A549 treated with DMSO at 1 μM for 4 hours (cell line): ENCODE results near the gene HOXC10. TPM values are rescaled to one million over a fixed set of nuclear protein-coding genes. Genes with fewer than 3 reads are reported as not detected.

Experiments used
- total RNA-seq: library from RNA; stranded (reverse); fragments of 200-300 nt; extraction: Qiagen RNA extraction; gene quantifications from 5 replicates; pipeline ENCODE4 v1.2.3, GENCODE V29; 2022; ENCODE audit warnings: low read depth

HOXC10 gene
- total RNA-seq: 1.5 to 3.0 TPM (median 2.7 TPM) in 5 replicates

GRCh38 chr12:53984901-53985691 is at the start of gene HOXC10:
TSS of gene HOXC10 (plus strand) at chr12:53985146. CDS start at chr12:53985260, 114 bp downstream.

GRCh38 chr12:53938326-53939140 is 46.4 kb upstream of the HOXC10 start, which contains the start of gene HOXC13:
TSS of gene HOXC13 (plus strand) at chr12:53938831. CDS start at chr12:53938907, 76 bp downstream.

GRCh38 chr12:53954694-53955035 is 30.3 kb upstream of the HOXC10 start, which contains the start of gene HOXC12:
TSS of gene HOXC12 (plus strand) at chr12:53954903. CDS start at chr12:53954930, 27 bp downstream.

GRCh38 chr12:53972722-53973235 is 12.2 kb upstream of the HOXC10 start, which contains the start of gene HOXC11:
TSS of gene HOXC11 (plus strand) at chr12:53973126. CDS start at chr12:53973242, 116 bp downstream.

GRCh38 chr12:53974084-53975063 is 10.6 kb upstream of the HOXC10 start, which contains the start of gene HOTAIR:
TSS of gene HOTAIR (minus strand) at chr12:53974954.

GRCh38 chr12:54000116-54001114 is 15.5 kb downstream of the HOXC10 start, which contains the start of gene HOXC9:
TSS of gene HOXC9 (plus strand) at chr12:54000161. CDS start at chr12:54000189, 28 bp downstream.

GRCh38 chr12:54028314-54029201 is 43.6 kb downstream of the HOXC10 start, which contains the start of gene HOXC6:
TSS of gene HOXC6 (plus strand) at chr12:54028440. CDS start at chr12:54028522, 82 bp downstream.

GRCh38 chr12:54032627-54033100 is 47.7 kb downstream of the HOXC10 start, which contains the start of gene HOXC5:
TSS of gene HOXC5 (plus strand) at chr12:54033050. CDS start at chr12:54033123, 73 bp downstream.

Other genes with a start within 250 kb of the HOXC10 start
- gene CISTR, start 233.2 kb upstream of the HOXC10 start, total RNA-seq: not detected in 5 replicates
- gene HOXC13, start 46.3 kb upstream of the HOXC10 start, total RNA-seq: 5.4 to 10.5 TPM (median 9.0 TPM) in 5 replicates
- not detected in 5 replicates for gene HOXC12, start 30.2 kb upstream of the HOXC10 start, total RNA-seq
- gene HOXC11, start 12.0 kb upstream of the HOXC10 start, total RNA-seq: 0.36 to 0.51 TPM (median 0.47 TPM) in 5 replicates
- 0.05 to 0.26 TPM (median 0.13 TPM) in 4 of 5 replicates, not detected in the other for gene HOTAIR, start 10.2 kb upstream of the HOXC10 start, total RNA-seq
- gene HOXC9, start 15.0 kb downstream of the HOXC10 start, total RNA-seq: 7.6 to 12.5 TPM (median 11.6 TPM) in 5 replicates
- 4.6 to 6.0 TPM (median 5.1 TPM) in 5 replicates for gene HOXC8, start 23.8 kb downstream of the HOXC10 start, total RNA-seq
- gene HOXC6, start 43.3 kb downstream of the HOXC10 start, total RNA-seq: 4.5 to 5.5 TPM (median 5.0 TPM) in 5 replicates
- gene HOXC5, start 47.9 kb downstream of the HOXC10 start, total RNA-seq: 0.36 to 1.1 TPM (median 0.60 TPM) in 5 replicates
- gene HOXC4, start 68.7 kb downstream of the HOXC10 start, total RNA-seq: 2.7 to 4.7 TPM (median 3.9 TPM) in 5 replicates
- 28.8 to 35.2 TPM (median 33.1 TPM) in 5 replicates for gene SMUG1, start 203.8 kb downstream of the HOXC10 start, total RNA-seq